HG03103 (cell line): Measurements from ENCODE around the gene P4HA3.

Source experiments
- ATAC-seq: cut with Tn5 transposase; IDR thresholded peaks from one replicate; pipeline ENCODE4 v1.9.1; 2021; ENCODE audit warnings: low read depth; ENCODE audit not compliant: unreplicated experiment

P4HA3 gene

GRCh38 chr11:74268456-74268855 is 43.0 kb downstream of the P4HA3 start:
- no peak for ATAC-seq

- no peak for ATAC-seq
Observed at GRCh38 chr11:74267014-74267413, 44.4 kb downstream of the P4HA3 start.

- ATAC-seq = no peak
Observed at GRCh38 chr11:74265256-74265655, 46.2 kb downstream of the P4HA3 start.

- no peak for ATAC-seq
Observed at GRCh38 chr11:74262725-74263124, 48.7 kb downstream of the P4HA3 start.

- ATAC-seq = no peak
Observed at GRCh38 chr11:74257959-74258553, 53.4 kb downstream of the P4HA3 start.

GRCh38 chr11:74256378-74257133 is 54.9 kb downstream of the P4HA3 start:
- no peak for ATAC-seq

GRCh38 chr11:74255741-74256375 is 55.6 kb downstream of the P4HA3 start:
- ATAC-seq = no peak

GRCh38 chr11:74253361-74253760 is 58.1 kb downstream of the P4HA3 start:
- no peak for ATAC-seq

GRCh38 chr11:74249496-74249895 is 61.9 kb downstream of the P4HA3 start:
- ATAC-seq = no peak

- no peak for ATAC-seq
Observed at GRCh38 chr11:74248469-74248868, 63.0 kb downstream of the P4HA3 start.

- no peak for ATAC-seq
Observed at GRCh38 chr11:74238243-74238642, 73.2 kb downstream of the P4HA3 start.

- ATAC-seq = no peak
Observed at GRCh38 chr11:74237541-74237940, 73.9 kb downstream of the P4HA3 start.

- no peak for ATAC-seq
Observed at GRCh38 chr11:74235121-74235520, 76.3 kb downstream of the P4HA3 start.

- no peak for ATAC-seq
Observed at GRCh38 chr11:74233683-74234082, 77.8 kb downstream of the P4HA3 start.

- no peak for ATAC-seq
Observed at GRCh38 chr11:74232311-74232950, 79.0 kb downstream of the P4HA3 start.

- no peak for ATAC-seq
Observed at GRCh38 chr11:74226907-74227306, 84.5 kb downstream of the P4HA3 start.

- ATAC-seq = no peak
Observed at GRCh38 chr11:74225565-74225964, 85.9 kb downstream of the P4HA3 start.

- no peak for ATAC-seq
Observed at GRCh38 chr11:74221816-74222215, 89.6 kb downstream of the P4HA3 start.

- ATAC-seq = no peak
Observed at GRCh38 chr11:74220376-74220775, 91.1 kb downstream of the P4HA3 start.
